Measurements from ENCODE around the gene FARP1. TPM values are rescaled to one million over a fixed set of nuclear protein-coding genes. Genes with fewer than 3 reads are reported as not detected.

FARP1 gene
- total and polyA plus RNA-seq, 2 of the 8 experiments (the other 6 are each of a cell fraction or from before 2014, with no cell fraction given), result 24.7 to 104 TPM

- Histone ChIP-seq H2BK5ac (ENCODE audit: low read depth, low read length) (no peak overlapping the region), H3K23me2 (ENCODE audit: low read depth, low read length) (no peaks in the 10 kb centered on the region; the same call in 1 of the 2 replicates), H3K4ac (replicated peaks; ENCODE audit: insufficient read length, low read depth, low read length) (no peak overlapping the region), H2BK12ac (ENCODE audit: low read depth, low read length) (no peak overlapping the region), H3K36me3 (ENCODE audit: control insufficient read depth in 2 of 4, insufficient read depth in 4 of 4, low read length in 3 of 4) (no peaks in the 10 kb centered on the region), H3K79me2 (ENCODE audit: control insufficient read depth in 1 of 2, insufficient read depth in 2 of 2, low read length in 2 of 2) (peaks cover 0 to 69% of the 10 kb centered on the region in 2 experiments; a peak in 2 of 4 replicates), H3K23ac (ENCODE audit: insufficient read length) (no peak overlapping the region), H2AFZ (ENCODE audit: low read length) (no peak overlapping the region), H4K8ac (ENCODE audit: extremely low read depth, insufficient read depth, low read length) (no peak overlapping the region), H3K27ac (ENCODE audit: low read depth, low read length) (no peak overlapping the region), H3K18ac (ENCODE audit: extremely low read depth, low read length) (no peak overlapping the region), H3K9me3 (ENCODE audit: insufficient read depth in 2 of 2, low read depth in 1 of 2, low read length in 1 of 2) (no peaks in the 10 kb centered on the region), H4K91ac (replicated peaks; ENCODE audit: insufficient read length, low read length) (no peak overlapping the region), H3K4me2 (ENCODE audit: insufficient read depth in 1 of 2, low read depth in 2 of 2, low read length in 2 of 2) (no peak overlapping the region), H2AK5ac (ENCODE audit: low read depth, low read length) (no peak overlapping the region), H2BK15ac (ENCODE audit: low read length) (no peak overlapping the region), H3K9ac (replicated peaks in 1 of 4; ENCODE audit: extremely low read depth in 1 of 4, low read depth in 3 of 4, low read length in 3 of 4) (no peak overlapping the region), H3K14ac (ENCODE audit: insufficient read length) (no peak overlapping the region), H4K5ac (ENCODE audit: insufficient read length, low read depth, low read length) (no peak overlapping the region), H3K4me1 (replicated peaks in 1 of 4; ENCODE audit: control insufficient read depth in 3 of 4, insufficient read depth in 4 of 4, low read length in 3 of 4) (peaks cover 0 to 2% (median under 1%) of the 10 kb centered on the region in 4 experiments; a peak in 1 of 7 replicates), H3K4me3 (ENCODE audit: extremely low read depth in 1 of 4, insufficient read depth in 2 of 4, low read depth in 3 of 4, low read length in 4 of 4) (no peak overlapping the region), H2BK20ac (ENCODE audit: low read length) (no peak overlapping the region), H3K56ac (replicated peaks; ENCODE audit: insufficient read length, low read depth, low read length) (no peak overlapping the region), H3K27me3 (replicated peaks in 1 of 4; ENCODE audit: control insufficient read depth in 3 of 4, extremely low read depth in 1 of 4, insufficient read depth in 3 of 4, low read length in 3 of 4) (no peaks in the 10 kb centered on the region), H3K79me1 (ENCODE audit: low read depth, low read length) (peaks cover 3% of the 10 kb centered on the region; the same call in 1 of the 2 replicates), H2BK120ac (replicated peaks; ENCODE audit: low read depth, low read length) (no peak overlapping the region), H4K20me1 (replicated peaks in 1 of 2; ENCODE audit: control insufficient read depth in 1 of 2, insufficient read depth in 2 of 2, low read length in 2 of 2) (no peaks in the 10 kb centered on the region)
- ChIA-PET POLR2A (ENCODE audit: partially characterized antibody) (interaction anchor here (1.9 kb wide), 1 partner anchor 11 kb away, joined by 8 read pairs; no protein-coding TSS in a partner anchor), CTCF (ENCODE audit: partially characterized antibody) (interaction anchor here (1.7 to 1.9 kb wide), 2 partner anchors 12 to 45 kb away, joined by 3 to 8 read pairs; no protein-coding TSS in a partner anchor)
- DNase-seq (ENCODE audit: low read depth in 1 of 2, low spot score in 2 of 2) (no peak), FAIRE-seq (no peak)
- 85% methylated on average over 4 of the region's 4 CpGs; no CpG with 5 or more reads in 1 of the 2 experiments for WGBS, 2 experiments (ENCODE audit: extremely low coverage in 1 of 2, insufficient coverage in 1 of 2, insufficient read length in 1 of 2, insufficient replicate concordance in 2 of 2, low coverage in 1 of 2, low lambda C conversion rate in 2 of 2, missing lambda C conversion rate in 1 of 2)
- TF ChIP-seq EGR1 (IDR thresholded peaks at IDR 0.05; ENCODE audit: borderline replicate concordance, low read depth, low read length), result no peak
- TF ChIP-seq CHD1 (IDR thresholded peaks at IDR 0.05; ENCODE audit: low read depth, low read length), result no peak
- no peak for TF ChIP-seq TCF12 (IDR thresholded peaks at IDR 0.05; ENCODE audit: low read depth, low read length)
- no peak for TF ChIP-seq ZNF274 (IDR thresholded peaks at IDR 0.05; ENCODE audit: borderline replicate concordance, extremely low read depth, low read length)
- TF ChIP-seq TBP (IDR thresholded peaks at IDR 0.05; ENCODE audit: low read depth, low read length), result no peak
- no peak for TF ChIP-seq MAFK (IDR thresholded peaks at IDR 0.05; ENCODE audit: low read depth, low read length)
- TF ChIP-seq POU5F1 (IDR thresholded peaks at IDR 0.05; ENCODE audit: low read depth, low read length), result no peak
- no peak for TF ChIP-seq TEAD4 (IDR thresholded peaks at IDR 0.05; ENCODE audit: low read depth, low read length)
- no peak for TF ChIP-seq RAD21 (IDR thresholded peaks at IDR 0.05 in 1 of 2, conservative IDR thresholded peaks at IDR 0.05 in 1 of 2; ENCODE audit: low read depth in 2 of 2, low read length in 2 of 2)
- TF ChIP-seq CTCF (IDR thresholded peaks at IDR 0.05; ENCODE audit: control extremely low read depth in 1 of 3, insufficient read depth in 1 of 3, low read depth in 1 of 3, low read length in 3 of 3), result no peak
- no peak for TF ChIP-seq POLR2AphosphoS5 (IDR thresholded peaks at IDR 0.05; ENCODE audit: low read depth, low read length)
Measured at GRCh38 chr13:98189841-98190505, 47.1 kb downstream of the FARP1 start.

All from H1 (cell line).